ENCODE results near the gene BCL2L2.

DNA sequence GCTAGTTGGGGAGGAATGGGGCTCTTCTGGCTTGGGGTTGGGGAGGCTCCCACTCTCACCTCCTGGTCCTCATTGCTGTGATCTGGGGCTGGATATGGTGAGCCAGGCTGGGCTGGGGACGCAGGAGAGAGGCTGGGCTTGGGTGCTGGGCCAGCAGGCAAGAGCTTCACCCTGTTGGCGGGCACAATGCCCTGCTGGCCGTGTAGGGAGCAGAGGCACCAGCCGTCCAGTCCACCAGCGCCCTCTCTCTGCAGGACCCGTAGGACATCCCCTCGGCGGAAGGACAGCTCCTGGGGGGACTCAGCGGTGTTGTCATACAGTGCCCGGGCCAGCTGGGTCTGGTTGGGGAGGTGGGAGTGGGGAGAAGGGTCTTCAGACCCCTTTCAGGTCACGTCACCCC, 53.9 kb downstream of the BCL2L2 start:
- TF ChIP-seq YY1 (IDR thresholded peaks at IDR 0.05; ENCODE audit: insufficient read depth, insufficient read length) = no peak
- no peak for TF ChIP-seq ZNF274 (IDR thresholded peaks at IDR 0.05; ENCODE audit: low read depth, low read length)
- no peak for TF ChIP-seq SUZ12 (IDR thresholded peaks at IDR 0.05; ENCODE audit: extremely low read depth, insufficient read depth, insufficient read length)

Measured in NT2/D1 (cell line).